Measurements from ENCODE around the gene DSN1. TPM values are rescaled to one million over a fixed set of nuclear protein-coding genes. Genes with fewer than 3 reads are reported as not detected.
A peak's percentile ranks its signal among the peaks of the same experiment; 100 is the strongest.

DSN1 gene
- total and polyA plus RNA-seq, 9 of the 15 experiments (the other 6 are each of a cell fraction or from before 2014, with no cell fraction given), result 23.3 to 45.3 (median 31.1) TPM

DNA sequence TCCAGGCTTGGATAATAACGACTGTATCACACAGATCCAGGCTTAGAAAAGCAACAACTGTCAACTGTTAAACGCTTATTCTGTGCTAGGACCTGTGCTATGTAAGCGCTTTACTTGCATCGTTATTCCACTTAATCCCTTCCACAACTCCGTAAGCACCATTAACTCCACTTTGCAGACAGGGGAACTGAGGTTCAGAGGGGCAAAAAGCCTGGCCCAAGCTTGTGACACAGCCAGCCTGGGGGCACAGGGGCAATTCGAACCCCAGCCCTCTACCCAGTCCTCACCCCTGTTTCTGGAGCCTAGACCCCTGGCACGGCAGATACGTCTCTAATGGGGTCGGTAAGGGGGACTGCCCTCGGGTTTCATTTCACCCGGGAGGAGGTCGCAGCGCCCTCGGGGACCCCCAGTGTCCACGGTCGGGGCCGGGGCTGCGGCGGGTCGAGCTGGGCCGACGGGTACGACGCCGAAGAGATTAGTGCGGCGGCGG lies 411 bp downstream of the DSN1 start (continued):
- TF ChIP-seq, protein P1, sequence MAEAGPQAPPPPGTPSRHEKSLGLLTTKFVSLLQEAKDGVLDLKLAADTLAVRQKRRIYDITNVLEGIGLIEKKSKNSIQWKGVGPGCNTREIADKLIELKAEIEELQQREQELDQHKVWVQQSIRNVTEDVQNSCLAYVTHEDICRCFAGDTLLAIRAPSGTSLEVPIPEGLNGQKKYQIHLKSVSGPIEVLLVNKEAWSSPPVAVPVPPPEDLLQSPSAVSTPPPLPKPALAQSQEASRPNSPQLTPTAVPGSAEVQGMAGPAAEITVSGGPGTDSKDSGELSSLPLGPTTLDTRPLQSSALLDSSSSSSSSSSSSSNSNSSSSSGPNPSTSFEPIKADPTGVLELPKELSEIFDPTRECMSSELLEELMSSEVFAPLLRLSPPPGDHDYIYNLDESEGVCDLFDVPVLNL (CRISPR knock-in tag; IDR thresholded peaks at IDR 0.05; ENCODE audit: low read depth), result no peak
- TF ChIP-seq SAFB2 (IDR thresholded peaks at IDR 0.05; ENCODE audit: borderline replicate concordance, low read depth, low read length, severe bottlenecking) (no peak), RFX7 (CRISPR knock-in tag; IDR thresholded peaks at IDR 0.05) (no peak), TAF7 (tag; IDR thresholded peaks at IDR 0.05) (0 out of 2 replicates have a peak, but pooled peaks have one; percentile 20), BDP1 (IDR thresholded peaks at IDR 0.05; ENCODE audit: insufficient read depth, insufficient read length) (no peak)

DNA sequence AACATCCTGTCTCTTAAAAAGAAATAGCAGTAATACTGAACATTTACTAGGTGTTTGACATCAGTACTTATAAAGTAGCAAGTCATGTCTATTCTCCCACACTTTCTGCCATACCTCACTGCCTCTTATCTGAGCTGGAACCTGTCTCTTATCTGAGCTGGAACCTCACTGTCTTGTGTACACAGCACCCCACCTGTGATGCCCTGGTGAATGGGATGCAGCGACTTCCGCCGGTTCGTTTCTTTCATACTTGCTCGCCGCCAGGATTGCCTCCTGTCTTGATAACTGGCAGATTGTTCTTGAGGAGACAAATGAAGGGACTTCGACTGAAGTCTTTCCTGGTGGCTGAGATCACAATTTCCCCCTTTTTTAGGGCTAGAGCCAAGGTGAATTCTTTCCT lies 2.9 kb downstream of the DSN1 start:
- Histone ChIP-seq H4K20me1 (replicated peaks; ENCODE audit: control insufficient read depth, insufficient read depth, low read length) (no peaks in the 10 kb centered on the region; the same call in 1 of the 2 replicates), H3K4me2 (ENCODE audit: insufficient read depth, low read length) (0 out of 2 replicates have a peak overlapping the region, but pooled peaks have one; percentile 23), H3K79me2 (ENCODE audit: control insufficient read depth, insufficient read depth, low read length) (peaks cover 14% of the 10 kb centered on the region), H3K9ac (ENCODE audit: insufficient read depth in 1 of 2, low read depth in 2 of 2, low read length in 2 of 2) (peak overlapping the region in 1 of 2 experiments; percentile 63; a peak in 2 of 4 replicates), H3K4me3 (no peak overlapping the region), H3K36me3 (ENCODE audit: control insufficient read depth, insufficient read depth, low read length) (peaks cover 31% of the 10 kb centered on the region), H3K9me1 (ENCODE audit: control insufficient read depth, insufficient read depth, low read length) (no peaks in the 10 kb centered on the region), H3K4me1 (replicated peaks in 1 of 2; ENCODE audit: control insufficient read depth in 2 of 2, insufficient read depth in 2 of 2, low read length in 2 of 2) (peaks cover 22 to 25% of the 10 kb centered on the region in 2 experiments; a peak in 4 of 5 replicates), H3K27ac (ENCODE audit: extremely low read depth, low read depth, low read length) (peak overlapping the region; percentile 20; the same call in 1 of the 3 replicates), H3K9me3 (replicated peaks; ENCODE audit: control insufficient read depth, insufficient read depth, low read depth, low read length) (no peaks in the 10 kb centered on the region), H3K27me3 (ENCODE audit: control insufficient read depth in 2 of 2, insufficient read depth in 2 of 2, low read length in 2 of 2) (no peaks in the 10 kb centered on the region), H2AFZ (ENCODE audit: low read depth, low read length) (no peak overlapping the region)
- peak in 2 of 4 experiments; percentile 47 to 70 for DNase-seq (ENCODE audit: extremely low read depth in 1 of 4, low spot score in 3 of 4)
- in situ Hi-C loops (cut with MboI) (no loop called here), intact Hi-C loops (cut with micrococcal nuclease) (loop anchor here (5.0 kb wide), 1 partner anchor 92 kb away; a partner anchor contains a TSS)
- BruUV-seq (replicated peaks), result no TSS peak
- ChIA-PET CTCF (ENCODE audit: low intra/inter-chr PET ratio) (no interaction called here), POLR2A (interaction anchor here (0.6 to 1.8 kb wide), 4 partner anchors 14 to 131 kb away, joined by 3 to 5 read pairs (median 4); no protein-coding TSS in a partner anchor)
- ATAC-seq, result no peak
- no peak for FAIRE-seq
- WGBS (ENCODE audit: insufficient coverage, low coverage, missing lambda C conversion rate), result 7% methylated on average over 7 of the region's 7 CpGs
- TF ChIP-seq KAT7 (CRISPR knock-in tag; IDR thresholded peaks at IDR 0.05; ENCODE audit: borderline replicate concordance) (no peak), HCFC1 (IDR thresholded peaks at IDR 0.05; ENCODE audit: low read depth, low read length) (no peak), TCFL5 (CRISPR knock-in tag; conservative IDR thresholded peaks at IDR 0.05) (no peak), SMAD4 (CRISPR knock-in tag; conservative IDR thresholded peaks at IDR 0.05) (peak; percentile 53; the same call in 1 of the 2 replicates), CHD1 (IDR thresholded peaks at IDR 0.05; ENCODE audit: low read length) (no peak), ZNF644 (tag; IDR thresholded peaks at IDR 0.05; ENCODE audit: low read depth) (no peak), MEIS2 (IDR thresholded peaks at IDR 0.05; ENCODE audit: partially characterized antibody) (no peak), ZNF785 (CRISPR knock-in tag; IDR thresholded peaks at IDR 0.05) (no peak)
- TF ChIP-seq, protein P2, sequence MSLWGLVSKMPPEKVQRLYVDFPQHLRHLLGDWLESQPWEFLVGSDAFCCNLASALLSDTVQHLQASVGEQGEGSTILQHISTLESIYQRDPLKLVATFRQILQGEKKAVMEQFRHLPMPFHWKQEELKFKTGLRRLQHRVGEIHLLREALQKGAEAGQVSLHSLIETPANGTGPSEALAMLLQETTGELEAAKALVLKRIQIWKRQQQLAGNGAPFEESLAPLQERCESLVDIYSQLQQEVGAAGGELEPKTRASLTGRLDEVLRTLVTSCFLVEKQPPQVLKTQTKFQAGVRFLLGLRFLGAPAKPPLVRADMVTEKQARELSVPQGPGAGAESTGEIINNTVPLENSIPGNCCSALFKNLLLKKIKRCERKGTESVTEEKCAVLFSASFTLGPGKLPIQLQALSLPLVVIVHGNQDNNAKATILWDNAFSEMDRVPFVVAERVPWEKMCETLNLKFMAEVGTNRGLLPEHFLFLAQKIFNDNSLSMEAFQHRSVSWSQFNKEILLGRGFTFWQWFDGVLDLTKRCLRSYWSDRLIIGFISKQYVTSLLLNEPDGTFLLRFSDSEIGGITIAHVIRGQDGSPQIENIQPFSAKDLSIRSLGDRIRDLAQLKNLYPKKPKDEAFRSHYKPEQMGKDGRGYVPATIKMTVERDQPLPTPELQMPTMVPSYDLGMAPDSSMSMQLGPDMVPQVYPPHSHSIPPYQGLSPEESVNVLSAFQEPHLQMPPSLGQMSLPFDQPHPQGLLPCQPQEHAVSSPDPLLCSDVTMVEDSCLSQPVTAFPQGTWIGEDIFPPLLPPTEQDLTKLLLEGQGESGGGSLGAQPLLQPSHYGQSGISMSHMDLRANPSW (CRISPR knock-in tag; IDR thresholded peaks at IDR 0.05), result no peak
- TF ChIP-seq, protein P3, sequence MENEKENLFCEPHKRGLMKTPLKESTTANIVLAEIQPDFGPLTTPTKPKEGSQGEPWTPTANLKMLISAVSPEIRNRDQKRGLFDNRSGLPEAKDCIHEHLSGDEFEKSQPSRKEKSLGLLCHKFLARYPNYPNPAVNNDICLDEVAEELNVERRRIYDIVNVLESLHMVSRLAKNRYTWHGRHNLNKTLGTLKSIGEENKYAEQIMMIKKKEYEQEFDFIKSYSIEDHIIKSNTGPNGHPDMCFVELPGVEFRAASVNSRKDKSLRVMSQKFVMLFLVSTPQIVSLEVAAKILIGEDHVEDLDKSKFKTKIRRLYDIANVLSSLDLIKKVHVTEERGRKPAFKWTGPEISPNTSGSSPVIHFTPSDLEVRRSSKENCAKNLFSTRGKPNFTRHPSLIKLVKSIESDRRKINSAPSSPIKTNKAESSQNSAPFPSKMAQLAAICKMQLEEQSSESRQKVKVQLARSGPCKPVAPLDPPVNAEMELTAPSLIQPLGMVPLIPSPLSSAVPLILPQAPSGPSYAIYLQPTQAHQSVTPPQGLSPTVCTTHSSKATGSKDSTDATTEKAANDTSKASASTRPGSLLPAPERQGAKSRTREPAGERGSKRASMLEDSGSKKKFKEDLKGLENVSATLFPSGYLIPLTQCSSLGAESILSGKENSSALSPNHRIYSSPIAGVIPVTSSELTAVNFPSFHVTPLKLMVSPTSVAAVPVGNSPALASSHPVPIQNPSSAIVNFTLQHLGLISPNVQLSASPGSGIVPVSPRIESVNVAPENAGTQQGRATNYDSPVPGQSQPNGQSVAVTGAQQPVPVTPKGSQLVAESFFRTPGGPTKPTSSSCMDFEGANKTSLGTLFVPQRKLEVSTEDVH (IDR thresholded peaks at IDR 0.05; ENCODE audit: low read depth, partially characterized antibody), result no peak

Data from K562 (cell line).